H9 (cell line): ENCODE results near the gene CYTIP. TPM values are rescaled to one million over a fixed set of nuclear protein-coding genes. Genes with fewer than 3 reads are reported as not detected.

Source experiments
- DNase-seq: peaks from one replicate; pipeline ENCODE4 v3.0.0-alpha.2; 2017
- H2AFZ ChIP-seq: one replicate; pipeline ENCODE4 v1.6.1; 2013; ENCODE audit warnings: mild to moderate bottlenecking, low read length, control low read depth, moderate library complexity
- H2AK5ac ChIP-seq: 2 replicates; pipeline ENCODE4 v1.6.1; 2013; ENCODE audit warnings: low read length, control low read depth, mixed read lengths; ENCODE audit not compliant: insufficient read length
- H2BK120ac ChIP-seq: one replicate; pipeline ENCODE4 v1.6.1; 2013; ENCODE audit warnings: low read depth, mild to moderate bottlenecking, low read length, control low read depth, inconsistent platforms; ENCODE audit not compliant: poor library complexity, severe bottlenecking
- H2BK12ac ChIP-seq: 2 replicates; pipeline ENCODE4 v1.6.1; 2013; ENCODE audit warnings: low read length, control low read depth, mixed read lengths, low read depth; ENCODE audit not compliant: insufficient read length
- H2BK15ac ChIP-seq: 2 replicates; pipeline ENCODE4 v1.6.1; 2013; ENCODE audit warnings: low read depth, low read length, control low read depth
- H2BK20ac ChIP-seq: one replicate; pipeline ENCODE4 v1.6.1; 2013; ENCODE audit warnings: low read depth, mild to moderate bottlenecking, low read length, control low read depth, inconsistent platforms; ENCODE audit not compliant: poor library complexity, severe bottlenecking
- H2BK5ac ChIP-seq: 2 replicates; pipeline ENCODE4 v1.6.1; 2013; ENCODE audit warnings: low read length, control low read depth, mixed read lengths; ENCODE audit not compliant: insufficient read length
- H3K14ac ChIP-seq: 2 replicates; pipeline ENCODE4 v1.6.1; 2013; ENCODE audit warnings: low read length, control low read depth; ENCODE audit not compliant: insufficient read depth
- H3K18ac ChIP-seq: 2 replicates; pipeline ENCODE4 v1.6.1; 2013; ENCODE audit warnings: low read depth, mild to moderate bottlenecking, mixed read lengths, low read length, control low read depth; ENCODE audit not compliant: insufficient read length
- H3K23ac ChIP-seq: 2 replicates; pipeline ENCODE4 v1.6.1; 2013; ENCODE audit warnings: low read length, control low read depth, mixed read lengths, low read depth; ENCODE audit not compliant: insufficient read length
- H3K23me2 ChIP-seq: 2 replicates; pipeline ENCODE4 v1.6.1; 2013; ENCODE audit warnings: low read depth, mild to moderate bottlenecking, mixed read lengths, low read length, control low read depth; ENCODE audit not compliant: insufficient read length, poor library complexity, severe bottlenecking
- H3K27ac ChIP-seq: 2 replicates; pipeline ENCODE4 v1.5.1; 2013; ENCODE audit warnings: low read length, control low read depth, mixed read lengths, low read depth; ENCODE audit not compliant: insufficient read length
- H3K27me3 ChIP-seq: 2 replicates; pipeline ENCODE4 v1.6.1; 2013; ENCODE audit warnings: low read length, control low read depth, inconsistent platforms; ENCODE audit not compliant: insufficient read depth
- H3K4ac ChIP-seq: 2 replicates; pipeline ENCODE4 v1.6.1; 2013; ENCODE audit warnings: low read depth, mild to moderate bottlenecking, control low read depth, inconsistent platforms, low read length, moderate library complexity
- H3K4me1 ChIP-seq: 2 replicates; pipeline ENCODE4 v1.6.1; 2013; ENCODE audit warnings: low read length, control low read depth, inconsistent platforms; ENCODE audit not compliant: insufficient read depth
- H3K4me2 ChIP-seq: 2 replicates; pipeline ENCODE4 v1.6.1; 2013; ENCODE audit warnings: low read length, control low read depth, mixed read lengths; ENCODE audit not compliant: insufficient read length, insufficient read depth
- H3K56ac ChIP-seq: 2 replicates; pipeline ENCODE4 v1.6.1; 2013; ENCODE audit warnings: low read depth, mild to moderate bottlenecking, mixed read lengths, low read length, control low read depth; ENCODE audit not compliant: insufficient read length
- H3K79me1 ChIP-seq: 2 replicates; pipeline ENCODE4 v1.6.1; 2013; ENCODE audit warnings: low read depth, mild to moderate bottlenecking, moderate library complexity, low read length, control low read depth, inconsistent platforms; ENCODE audit not compliant: insufficient read depth, poor library complexity, severe bottlenecking
- H3K79me2 ChIP-seq: 2 replicates; pipeline ENCODE4 v1.6.1; 2013; ENCODE audit warnings: low read length, control low read depth, inconsistent platforms; ENCODE audit not compliant: insufficient read depth
- H3K9ac ChIP-seq: 2 replicates; pipeline ENCODE4 v1.6.1; 2013; ENCODE audit warnings: low read length, control low read depth, mixed read lengths; ENCODE audit not compliant: insufficient read length; ENCODE audit errors: extremely low read depth
- H3K9me3 ChIP-seq: one replicate; pipeline ENCODE4 v1.6.1; 2013; ENCODE audit warnings: low read depth, low read length, inconsistent platforms; ENCODE audit not compliant: control insufficient read depth
- H3T11ph ChIP-seq: one replicate; pipeline ENCODE4 v1.6.1; 2013; ENCODE audit warnings: mild to moderate bottlenecking, low read length, control low read depth, inconsistent platforms
- H4K20me1 ChIP-seq: one replicate; pipeline ENCODE4 v1.6.1; 2013; ENCODE audit not compliant: control insufficient read depth, insufficient read length, insufficient read depth
- H4K5ac ChIP-seq: 2 replicates; pipeline ENCODE4 v1.6.1; 2013; ENCODE audit warnings: low read depth, mild to moderate bottlenecking, mixed read lengths, low read length, control low read depth; ENCODE audit not compliant: insufficient read length
- H4K8ac ChIP-seq: replicated peaks from 2 replicates; pipeline ENCODE4 v1.6.1; 2013; ENCODE audit warnings: low read length, control low read depth, mixed read lengths, low read depth; ENCODE audit not compliant: insufficient read length
- H4K91ac ChIP-seq: 2 replicates; pipeline ENCODE4 v1.6.1; 2013; ENCODE audit warnings: low read depth, mild to moderate bottlenecking, moderate library complexity, mixed read lengths, low read length, control low read depth; ENCODE audit not compliant: insufficient read length
- H3K27ac Mint-ChIP-seq, 3 experiments: 2 replicates in 2 of 3; 3 replicates in 1 of 3; pipeline ENCODE4 v1.8.0; 2020 to 2021; ENCODE audit warnings: mixed read lengths in 3 of 3, mild to moderate bottlenecking in 1 of 3, moderate library complexity in 1 of 3
- H3K27me3 Mint-ChIP-seq: 2 replicates; pipeline ENCODE4 v1.8.0; 2021; ENCODE audit warnings: low read depth, mild to moderate bottlenecking, moderate library complexity, mixed read lengths
- H3K36me3 Mint-ChIP-seq, 3 experiments: 2 replicates in 2 of 3; 3 replicates in 1 of 3; pipeline ENCODE4 v1.8.0; 2020 to 2021; ENCODE audit warnings: low read depth in 3 of 3, mixed read lengths in 3 of 3; ENCODE audit not compliant: insufficient read depth in 1 of 3
- H3K4me1 Mint-ChIP-seq, 2 experiments: 2 replicates each; pipeline ENCODE4 v1.8.0; 2020; ENCODE audit warnings: mixed read lengths in 2 of 2
- H3K4me3 Mint-ChIP-seq, 2 experiments: 2 replicates in 1 of 2; 3 replicates in 1 of 2; pipeline ENCODE4 v1.8.0; 2020 to 2021; ENCODE audit warnings: mild to moderate bottlenecking in 2 of 2, mixed read lengths in 2 of 2, moderate library complexity in 1 of 2
- H3K9me3 Mint-ChIP-seq, 2 experiments: 2 replicates in 1 of 2; 3 replicates in 1 of 2; pipeline ENCODE4 v1.8.0; 2020; ENCODE audit warnings: mild to moderate bottlenecking in 2 of 2, mixed read lengths in 2 of 2, moderate library complexity in 1 of 2
- WGBS: extraction: QIAGEN DNeasy Blood & Tissue Kit; methylation state at CpG from one replicate; pipeline ENCODE4 v1.1.7; 2013; ENCODE audit warnings: missing lambda C conversion rate, low lambda C conversion rate, mixed read lengths; ENCODE audit not compliant: insufficient read length; ENCODE audit errors: extremely low coverage; 5-methylcytosine and 5-hydroxymethylcytosine counted together
- total RNA-seq: library from RNA; stranded (reverse); gene quantifications from 2 replicates; pipeline ENCODE4 v1.2.1, GENCODE V29; 2021
- TF ChIP-seq, protein P1 (sequence below): fragments of 200-600 bp; sonication (generic); conservative IDR thresholded peaks from 3 replicates; pipeline ENCODE4 v1.8.0; 2021; ENCODE audit warnings: antibody characterized with exemption, mild to moderate bottlenecking

The CYTIP gene
- total RNA-seq, 1 experiment from 2014 or later, result 0.28 TPM

DNA sequence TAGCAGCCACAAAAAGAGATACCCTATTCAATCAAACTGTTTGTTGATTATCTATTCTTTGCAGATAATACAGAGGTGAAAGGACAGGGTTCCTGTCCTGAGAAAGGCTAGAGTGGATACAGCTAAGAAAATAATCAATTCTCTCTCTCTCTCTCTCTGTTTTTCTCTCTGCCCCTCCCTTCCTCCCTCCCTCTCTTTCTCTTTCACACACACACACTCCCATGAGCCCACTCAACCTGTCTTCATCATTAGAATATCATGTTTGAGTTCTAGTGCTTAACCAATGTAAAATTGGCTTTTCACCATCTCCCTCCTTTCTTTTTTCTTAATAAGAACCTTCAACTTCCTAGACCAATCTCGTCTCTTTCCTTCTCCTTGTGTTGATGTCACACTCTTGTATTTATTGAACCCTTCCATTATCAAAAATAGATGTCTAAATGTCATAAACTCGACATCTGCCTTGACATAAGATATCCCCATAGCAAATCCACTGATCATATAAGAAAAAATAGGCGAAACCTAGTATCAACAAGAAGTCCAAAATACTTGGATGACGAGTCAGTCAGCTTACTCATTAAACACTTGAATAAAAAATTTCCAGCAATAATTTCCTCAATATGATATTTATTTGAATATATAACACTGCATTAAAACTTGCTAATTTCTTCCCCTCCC, 42.8 kb upstream of the CYTIP start:
- Histone ChIP-seq H2BK12ac (no peak overlapping the region), H4K91ac (no peak overlapping the region), H3K9ac (no peak overlapping the region), H4K8ac (no peak overlapping the region), H3K14ac (no peak overlapping the region), H3K27me3 (no peaks in the 10 kb centered on the region), H3K4me1 (no peaks in the 10 kb centered on the region), H2BK20ac (no peak overlapping the region), H2BK15ac (no peak overlapping the region), H2AK5ac (no peak overlapping the region), H3K4ac (no peak overlapping the region), H3K18ac (no peak overlapping the region), H2BK5ac (no peak overlapping the region), H3K79me1 (no peaks in the 10 kb centered on the region), H3K23ac (no peak overlapping the region), H3K4me2 (no peak overlapping the region), H3T11ph (no peak overlapping the region), H3K9me3 (no peaks in the 10 kb centered on the region), H3K27ac (no peak overlapping the region), H3K23me2 (no peaks in the 10 kb centered on the region), H2BK120ac (no peak overlapping the region), H4K5ac (no peak overlapping the region), H3K79me2 (no peaks in the 10 kb centered on the region), H4K20me1 (no peaks in the 10 kb centered on the region), H3K56ac (no peak overlapping the region), H2AFZ (no peak overlapping the region)
- H3K9me3 Mint-ChIP-seq, result no peaks in the 10 kb centered on the region
- H3K36me3 Mint-ChIP-seq, result no peaks in the 10 kb centered on the region
- no peak overlapping the region for H3K4me3 Mint-ChIP-seq
- no peaks in the 10 kb centered on the region for H3K27me3 Mint-ChIP-seq
- DNase-seq, result no peak
- H3K4me1 Mint-ChIP-seq, result peaks cover 4% of the 10 kb centered on the region in 2 experiments; a peak in 2 of 4 replicates
- WGBS, result no CpG with 5 or more reads among the region's 4 CpGs
- TF ChIP-seq, protein P1, sequence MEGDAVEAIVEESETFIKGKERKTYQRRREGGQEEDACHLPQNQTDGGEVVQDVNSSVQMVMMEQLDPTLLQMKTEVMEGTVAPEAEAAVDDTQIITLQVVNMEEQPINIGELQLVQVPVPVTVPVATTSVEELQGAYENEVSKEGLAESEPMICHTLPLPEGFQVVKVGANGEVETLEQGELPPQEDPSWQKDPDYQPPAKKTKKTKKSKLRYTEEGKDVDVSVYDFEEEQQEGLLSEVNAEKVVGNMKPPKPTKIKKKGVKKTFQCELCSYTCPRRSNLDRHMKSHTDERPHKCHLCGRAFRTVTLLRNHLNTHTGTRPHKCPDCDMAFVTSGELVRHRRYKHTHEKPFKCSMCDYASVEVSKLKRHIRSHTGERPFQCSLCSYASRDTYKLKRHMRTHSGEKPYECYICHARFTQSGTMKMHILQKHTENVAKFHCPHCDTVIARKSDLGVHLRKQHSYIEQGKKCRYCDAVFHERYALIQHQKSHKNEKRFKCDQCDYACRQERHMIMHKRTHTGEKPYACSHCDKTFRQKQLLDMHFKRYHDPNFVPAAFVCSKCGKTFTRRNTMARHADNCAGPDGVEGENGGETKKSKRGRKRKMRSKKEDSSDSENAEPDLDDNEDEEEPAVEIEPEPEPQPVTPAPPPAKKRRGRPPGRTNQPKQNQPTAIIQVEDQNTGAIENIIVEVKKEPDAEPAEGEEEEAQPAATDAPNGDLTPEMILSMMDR, result no peak
- H3K27ac Mint-ChIP-seq, result no peak overlapping the region
